HEK293T (cell line): ENCODE measurements around the gene INPP5D.

ENCODE experiments used
- ARNT ChIP-seq: fragments of 450-650 bp; IDR thresholded peaks from 2 replicates; pipeline ENCODE4 v1.6.1; 2017; ENCODE audit warnings: mild to moderate bottlenecking
- BHLHE40 ChIP-seq: fragments of 450-650 bp; IDR thresholded peaks from 2 replicates; pipeline ENCODE4 v1.6.1; 2016; ENCODE audit warnings: mild to moderate bottlenecking, moderate library complexity, borderline replicate concordance
- CTBP1 ChIP-seq: fragments of 450-650 bp; IDR thresholded peaks from 2 replicates; pipeline ENCODE4 v1.6.1; 2016; ENCODE audit warnings: borderline replicate concordance
- ELF4 ChIP-seq: fragments of 450-650 bp; IDR thresholded peaks from 2 replicates; pipeline ENCODE4 v1.6.1; 2017; ENCODE audit warnings: antibody characterized with exemption
- FOXA1 ChIP-seq: fragments of 450-650 bp; IDR thresholded peaks from 2 replicates; pipeline ENCODE4 v1.6.1; 2016; ENCODE audit warnings: mild to moderate bottlenecking
- FOXK2 ChIP-seq: fragments of 450-650 bp; IDR thresholded peaks from 2 replicates; pipeline ENCODE4 v1.6.1; 2016; ENCODE audit warnings: mild to moderate bottlenecking
- FOXM1 ChIP-seq: fragments of 450-650 bp; IDR thresholded peaks from 2 replicates; pipeline ENCODE4 v1.6.1; 2017; ENCODE audit warnings: mild to moderate bottlenecking, borderline replicate concordance
- L3MBTL2 ChIP-seq: fragments of 450-650 bp; conservative IDR thresholded peaks from 2 replicates; pipeline ENCODE4 v1.6.1; 2016; ENCODE audit warnings: mild to moderate bottlenecking
- LEF1 ChIP-seq: fragments of 450-650 bp; IDR thresholded peaks from 2 replicates; pipeline ENCODE4 v1.6.1; 2017; ENCODE audit warnings: mild to moderate bottlenecking, borderline replicate concordance
- NFRKB ChIP-seq: fragments of 450-650 bp; IDR thresholded peaks from 2 replicates; pipeline ENCODE4 v1.6.1; 2016; ENCODE audit warnings: mild to moderate bottlenecking, moderate library complexity
- PKNOX1 ChIP-seq: fragments of 450-650 bp; IDR thresholded peaks from 2 replicates; pipeline ENCODE4 v1.6.1; 2016
- SP1 ChIP-seq: fragments of 450-650 bp; IDR thresholded peaks from 2 replicates; pipeline ENCODE4 v1.6.1; 2017
- SUZ12 ChIP-seq: fragments of 450-650 bp; IDR thresholded peaks from 2 replicates; pipeline ENCODE4 v1.6.1; 2016; ENCODE audit warnings: mild to moderate bottlenecking
- TARDBP ChIP-seq: fragments of 450-650 bp; IDR thresholded peaks from 2 replicates; pipeline ENCODE4 v1.6.1; 2016

GRCh38 chr2:233075141-233075965, 15.2 kb downstream of the INPP5D start:
- TF ChIP-seq BHLHE40 (no peak), NFRKB (no peak), SUZ12 (no peak), ARNT (no peak), SP1 (no peak), FOXA1 (no peak), FOXM1 (no peak), L3MBTL2 (no peak), ELF4 (no peak), FOXK2 (no peak), CTBP1 (no peak), LEF1 (no peak), PKNOX1 (no peak), TARDBP (no peak)
